Uterus (tissue), 4 donors: Measurements from ENCODE around the gene MCL1. TPM values are rescaled to one million over a fixed set of nuclear protein-coding genes. Genes with fewer than 3 reads are reported as not detected.

Source experiments
- DNase-seq, 2 donors: peaks; one replicate each; pipeline ENCODE4 v3.0.0-alpha.2; 2019 to 2020
- H3K27ac ChIP-seq, 2 donors: fragments of 200-600 bp; sonication (generic); 1 replicate in 1 of 2; 2 replicates in 1 of 2; pipeline ENCODE4 v1.5.1; 2016 to 2018
- H3K27me3 ChIP-seq, 2 donors: fragments of 200-600 bp; sonication (generic); one replicate each; pipeline ENCODE4 v1.5.1; 2018 to 2019; ENCODE audit warnings: control low read depth in 1 of 2
- H3K36me3 ChIP-seq, 2 donors: fragments of 200-600 bp; sonication (generic); one replicate each; pipeline ENCODE4 v1.5.1; 2019; ENCODE audit warnings: control low read depth in 1 of 2
- H3K4me1 ChIP-seq, 2 donors: fragments of 200-600 bp; sonication (generic); one replicate each; pipeline ENCODE4 v1.5.1; 2018 to 2019; ENCODE audit warnings: control low read depth in 1 of 2
- H3K4me3 ChIP-seq, 2 donors: fragments of 200-600 bp; sonication (generic); 1 replicate in 1 of 2; 2 replicates in 1 of 2; pipeline ENCODE4 v1.5.1; 2018 to 2019; ENCODE audit warnings: mild to moderate bottlenecking in 1 of 2
- H3K9me3 ChIP-seq, 2 donors: fragments of 200-600 bp; sonication (generic); one replicate each; pipeline ENCODE4 v1.5.1; 2019; ENCODE audit warnings: control low read depth in 1 of 2
- POLR2A ChIP-seq, 2 donors: fragments of 450-650 bp; IDR thresholded peaks; one replicate each; pipeline ENCODE4 v1.6.1; 2016; ENCODE audit warnings: antibody characterized with exemption in 2 of 2, mild to moderate bottlenecking in 1 of 2, moderate library complexity in 1 of 2
- intact Hi-C: fragments of 100-400 bp; cut with DNase I; formaldehyde crosslinking; loops from one replicate; pipeline ENCODE4 v1.15.1; 2023; ENCODE audit warnings: low total_unique reads
- total RNA-seq, 4 donors: library from RNA; depleted of rRNA in 3 of 4; stranded (reverse); fragments of >200 nt in 3 of 4; gene quantifications; one replicate each; pipeline versions ENCODE4 v1.1.0 to v1.2.4, GENCODE V29; 2014 to 2023
- TF ChIP-seq, protein P1 (sequence below), 4 experiments: fragments of 200-600 bp in 2 of 4; fragments of 450-650 bp in 2 of 4; sonication (generic) in 2 of 4; IDR thresholded peaks; one replicate each; pipeline ENCODE4 v1.5.1; 2016 to 2019; ENCODE audit warnings: antibody characterized with exemption in 4 of 4, mild to moderate bottlenecking in 2 of 4, moderate library complexity in 1 of 4
- donor health status: DM: yes; HTN: yes; CAD: no.

Gene MCL1
- total RNA-seq, 4 donors from 2014 or later: 125 to 266 (median 207) TPM

DNA sequence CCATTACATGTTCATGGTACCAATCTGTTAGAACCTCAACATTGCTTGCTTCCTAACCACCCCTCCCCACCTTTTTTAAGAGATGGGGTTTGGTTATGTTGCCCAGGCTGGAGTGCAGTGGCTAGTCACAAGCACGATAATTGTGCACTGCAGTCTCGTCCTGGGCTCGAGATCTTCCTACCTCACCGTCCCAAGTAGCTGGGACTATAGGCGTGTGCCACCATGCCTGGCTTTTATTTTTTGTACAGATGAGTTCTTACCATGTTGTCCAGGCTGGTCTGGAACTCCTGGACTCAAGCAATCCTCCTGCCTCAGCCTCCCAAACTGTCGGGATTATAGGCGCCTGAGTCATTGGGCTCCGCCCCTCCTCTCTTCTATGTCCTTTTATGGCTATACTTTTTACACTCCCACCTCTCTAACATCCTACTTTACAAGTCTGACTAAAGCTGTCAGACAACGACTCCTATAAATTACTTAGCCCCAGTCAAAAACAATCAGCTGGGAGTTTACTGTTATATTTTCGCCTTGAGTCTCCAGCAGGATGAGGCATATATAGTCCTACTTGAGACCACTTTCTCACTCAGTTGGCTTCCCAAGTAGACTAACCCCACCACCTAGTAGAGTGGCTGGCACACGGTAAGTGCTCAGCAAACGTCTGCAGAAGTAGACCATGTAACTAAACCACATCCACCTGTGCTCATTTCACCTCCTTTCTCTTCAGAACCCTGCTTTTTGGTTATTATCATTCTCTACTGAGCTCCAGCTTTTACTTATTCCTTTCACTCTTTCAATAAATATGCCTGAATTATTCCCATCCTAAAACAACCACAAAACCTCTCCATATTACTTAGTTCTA lies 36.2 kb upstream of the MCL1 start:
- no peak for TF ChIP-seq POLR2A (IDR thresholded peaks at IDR 0.05)
- TF ChIP-seq, protein P1, sequence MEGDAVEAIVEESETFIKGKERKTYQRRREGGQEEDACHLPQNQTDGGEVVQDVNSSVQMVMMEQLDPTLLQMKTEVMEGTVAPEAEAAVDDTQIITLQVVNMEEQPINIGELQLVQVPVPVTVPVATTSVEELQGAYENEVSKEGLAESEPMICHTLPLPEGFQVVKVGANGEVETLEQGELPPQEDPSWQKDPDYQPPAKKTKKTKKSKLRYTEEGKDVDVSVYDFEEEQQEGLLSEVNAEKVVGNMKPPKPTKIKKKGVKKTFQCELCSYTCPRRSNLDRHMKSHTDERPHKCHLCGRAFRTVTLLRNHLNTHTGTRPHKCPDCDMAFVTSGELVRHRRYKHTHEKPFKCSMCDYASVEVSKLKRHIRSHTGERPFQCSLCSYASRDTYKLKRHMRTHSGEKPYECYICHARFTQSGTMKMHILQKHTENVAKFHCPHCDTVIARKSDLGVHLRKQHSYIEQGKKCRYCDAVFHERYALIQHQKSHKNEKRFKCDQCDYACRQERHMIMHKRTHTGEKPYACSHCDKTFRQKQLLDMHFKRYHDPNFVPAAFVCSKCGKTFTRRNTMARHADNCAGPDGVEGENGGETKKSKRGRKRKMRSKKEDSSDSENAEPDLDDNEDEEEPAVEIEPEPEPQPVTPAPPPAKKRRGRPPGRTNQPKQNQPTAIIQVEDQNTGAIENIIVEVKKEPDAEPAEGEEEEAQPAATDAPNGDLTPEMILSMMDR (IDR thresholded peaks at IDR 0.05): no peak
- peaks cover 0 to 13% of the 10 kb centered on the region in 2 donors for H3K4me1 ChIP-seq
- no peaks in the 10 kb centered on the region for H3K27me3 ChIP-seq
- H3K27ac ChIP-seq: no peak overlapping the region
- intact Hi-C loops: no loop called here
- no peak overlapping the region for H3K4me3 ChIP-seq
- H3K36me3 ChIP-seq: no peaks in the 10 kb centered on the region
- DNase-seq: no peak
- no peaks in the 10 kb centered on the region for H3K9me3 ChIP-seq

DNA sequence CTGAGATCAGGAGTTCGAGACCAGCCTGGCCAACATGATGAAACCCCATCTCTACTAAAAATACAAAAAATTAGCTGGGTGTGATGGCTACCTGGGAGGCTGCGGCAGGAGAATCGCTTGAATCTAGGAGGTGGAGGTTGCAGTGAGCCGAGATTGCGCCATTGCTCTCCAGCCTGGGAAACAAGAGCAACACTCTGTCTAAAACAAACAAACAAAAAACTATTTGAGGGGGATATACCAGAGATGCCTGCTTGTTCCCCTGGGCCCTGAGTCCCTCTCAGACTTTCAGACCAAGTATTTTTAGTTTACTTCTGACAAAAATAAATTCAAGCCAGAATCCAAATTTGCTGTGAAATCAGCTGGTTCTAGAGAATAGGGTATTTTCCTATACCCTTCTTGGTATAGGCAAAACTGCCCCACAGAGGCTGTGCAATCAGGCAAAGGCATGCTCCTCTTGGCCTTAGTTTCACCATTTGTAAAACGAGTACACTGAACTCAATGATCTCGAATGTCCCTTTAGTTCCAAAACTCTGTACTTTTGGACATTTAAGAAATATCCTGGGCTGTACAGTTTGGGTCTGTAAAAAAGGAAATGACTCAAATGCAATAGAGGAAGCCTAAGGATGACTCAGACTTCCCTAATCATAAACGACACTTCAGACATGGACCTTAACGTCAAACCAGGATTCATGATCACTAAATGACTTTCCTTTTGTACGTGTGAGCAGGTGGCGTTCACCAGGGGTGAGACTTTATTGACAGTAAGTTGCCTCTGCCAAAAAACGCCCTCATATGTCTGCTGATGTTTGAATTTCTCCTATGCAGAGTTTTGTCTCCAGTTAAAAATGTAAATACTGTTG lies 33.9 kb upstream of the MCL1 start:
- H3K36me3 ChIP-seq: no peaks in the 10 kb centered on the region
- no peak for TF ChIP-seq POLR2A (IDR thresholded peaks at IDR 0.05)
- TF ChIP-seq, protein P1 (IDR thresholded peaks at IDR 0.05): no peak
- H3K9me3 ChIP-seq: no peaks in the 10 kb centered on the region
- H3K4me3 ChIP-seq: no peak overlapping the region
- no peaks in the 10 kb centered on the region for H3K27me3 ChIP-seq
- H3K4me1 ChIP-seq: peaks cover 0 to 5% of the 10 kb centered on the region in 2 donors
- intact Hi-C loops: no loop called here
- no peak for DNase-seq
- peak overlapping the region; percentile 70 to 78 for H3K27ac ChIP-seq

DNA sequence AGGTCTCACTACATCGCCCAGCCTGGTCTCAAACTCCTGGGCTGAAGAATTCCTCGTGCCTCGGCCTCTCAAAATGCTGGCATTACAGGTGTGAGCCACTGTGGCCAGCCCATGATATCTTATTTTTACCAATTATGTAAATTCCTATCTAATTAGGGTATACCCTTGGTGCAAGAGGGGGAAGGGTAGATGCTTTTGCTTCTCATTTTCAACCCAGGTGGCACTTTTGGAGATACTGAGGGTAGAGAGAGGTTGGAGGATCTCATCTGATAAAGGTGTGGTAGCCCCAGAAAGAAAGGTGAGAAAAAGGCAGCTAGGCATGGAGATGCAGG lies 32.6 kb upstream of the MCL1 start:
- intact Hi-C loops: no loop called here
- DNase-seq: no peak
- Histone ChIP-seq H3K4me3 (no peak overlapping the region), H3K4me1 (peaks cover 0 to 5% of the 10 kb centered on the region in 2 donors), H3K27me3 (no peaks in the 10 kb centered on the region), H3K9me3 (no peaks in the 10 kb centered on the region), H3K27ac (peak overlapping the region; percentile 70 to 78), H3K36me3 (no peaks in the 10 kb centered on the region)
- no peak for TF ChIP-seq POLR2A (IDR thresholded peaks at IDR 0.05)
- TF ChIP-seq, protein P1 (IDR thresholded peaks at IDR 0.05): no peak

DNA sequence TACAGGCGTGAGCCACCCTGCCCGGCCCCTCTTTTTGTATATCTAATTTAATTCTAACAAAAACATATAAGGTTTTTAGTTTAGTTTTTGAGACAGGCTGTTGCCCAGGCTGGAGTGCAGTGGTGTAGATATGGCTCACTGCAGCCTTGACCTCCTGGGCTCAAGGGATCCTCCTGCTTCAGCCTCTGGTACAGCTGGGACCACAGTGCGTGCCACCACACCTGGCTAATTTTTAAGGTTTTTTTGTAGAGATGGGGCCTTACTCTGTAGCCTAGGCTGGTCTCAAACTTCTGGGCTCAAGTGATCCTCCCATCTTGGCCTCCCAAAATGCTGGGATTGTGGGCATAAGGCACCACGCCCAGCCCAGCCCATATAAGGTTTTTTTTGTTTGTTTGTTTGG lies 31.2 kb upstream of the MCL1 start:
- no peaks in the 10 kb centered on the region for H3K27me3 ChIP-seq
- H3K4me1 ChIP-seq: peaks cover 0 to 5% of the 10 kb centered on the region in 2 donors
- no peaks in the 10 kb centered on the region for H3K36me3 ChIP-seq
- no peaks in the 10 kb centered on the region for H3K9me3 ChIP-seq
- intact Hi-C loops: no loop called here
- H3K27ac ChIP-seq: peak overlapping the region; percentile 70 to 78
- no peak overlapping the region for H3K4me3 ChIP-seq
- no peak for DNase-seq
- no peak for TF ChIP-seq POLR2A (IDR thresholded peaks at IDR 0.05)
- TF ChIP-seq, protein P1 (IDR thresholded peaks at IDR 0.05): no peak

DNA sequence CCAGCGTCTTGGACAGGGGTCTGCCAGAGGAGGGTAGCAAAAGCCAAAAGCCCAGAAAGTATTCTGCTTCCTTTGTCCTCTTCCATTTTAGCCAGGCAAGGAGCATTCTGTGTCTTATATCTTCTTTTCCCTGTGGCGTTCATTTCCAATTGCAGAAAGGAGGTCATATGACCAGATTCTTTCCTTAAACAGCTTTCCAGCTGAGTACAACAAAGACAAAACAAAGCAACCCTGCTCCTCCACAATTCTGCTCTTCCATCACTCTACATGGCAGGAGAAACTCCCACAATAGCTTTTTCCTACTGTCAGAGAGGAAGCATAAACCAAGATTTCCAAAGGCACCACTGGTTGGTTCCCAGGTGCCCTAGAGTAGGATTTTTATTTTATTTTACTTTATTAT lies 30.3 kb upstream of the MCL1 start:
- Histone ChIP-seq H3K4me1 (peaks cover 0 to 5% of the 10 kb centered on the region in 2 donors), H3K9me3 (no peaks in the 10 kb centered on the region), H3K4me3 (no peak overlapping the region), H3K27ac (peak overlapping the region; percentile 70 to 78), H3K36me3 (no peaks in the 10 kb centered on the region), H3K27me3 (no peaks in the 10 kb centered on the region)
- TF ChIP-seq, protein P1 (IDR thresholded peaks at IDR 0.05): no peak
- TF ChIP-seq POLR2A (IDR thresholded peaks at IDR 0.05): peak in 1 of 2 donors; percentile 25
- DNase-seq: no peak
- intact Hi-C loops: no loop called here
